Ovary (tissue), 3 donors: ENCODE measurements around the gene TCIRG1.

Experiments used
- EP300 ChIP-seq: sonication (generic); formaldehyde crosslinking; IDR thresholded peaks from one replicate; pipeline ENCODE4 v1.6.1; 2017; ENCODE audit warnings: antibody characterized with exemption
- POLR2A ChIP-seq: fragments of 450-650 bp; IDR thresholded peaks from one replicate; pipeline ENCODE4 v1.6.1; 2017; ENCODE audit warnings: antibody characterized with exemption, mild to moderate bottlenecking, moderate library complexity
- TF ChIP-seq, protein P1 (sequence below), 3 donors: fragments of 450-650 bp in 2 of 3; fragments of 200-600 bp in 1 of 3; IDR thresholded peaks; one replicate each; pipeline versions ENCODE4 v1.5.1 to v1.8.0; 2016 to 2022; ENCODE audit warnings: antibody characterized with exemption in 3 of 3, mild to moderate bottlenecking in 1 of 3
- donor health status: DM: no; HTN: no; CAD: no.

DNA sequence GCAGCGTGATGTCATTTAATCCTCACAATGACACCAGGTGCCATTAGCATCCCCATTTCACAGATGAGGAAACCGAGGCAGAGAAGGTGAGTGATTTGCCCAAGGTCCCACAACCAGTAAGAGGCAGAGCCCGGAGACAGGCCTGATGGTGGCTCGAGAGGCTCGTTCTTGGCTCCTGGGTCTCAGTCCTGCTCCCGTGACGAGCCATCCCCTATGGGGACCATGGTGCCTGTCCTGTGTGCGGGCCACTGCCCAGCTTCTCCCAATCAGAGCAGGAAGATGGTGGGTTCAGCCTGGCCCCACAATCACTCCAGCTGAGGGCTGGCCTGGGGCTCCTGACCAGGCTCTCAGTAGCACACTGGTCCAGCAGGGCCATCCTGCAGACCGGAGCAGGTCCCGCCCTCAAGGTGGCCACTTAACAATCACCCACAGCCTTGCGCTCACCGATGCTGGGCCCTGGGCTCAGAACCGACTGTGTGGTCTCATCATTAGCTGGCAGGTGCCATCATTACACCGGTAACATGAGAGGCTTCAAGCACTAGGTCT lies 25.1 kb upstream of the TCIRG1 start:
- TF ChIP-seq EP300 (no peak), POLR2A (no peak)
- TF ChIP-seq, protein P1, sequence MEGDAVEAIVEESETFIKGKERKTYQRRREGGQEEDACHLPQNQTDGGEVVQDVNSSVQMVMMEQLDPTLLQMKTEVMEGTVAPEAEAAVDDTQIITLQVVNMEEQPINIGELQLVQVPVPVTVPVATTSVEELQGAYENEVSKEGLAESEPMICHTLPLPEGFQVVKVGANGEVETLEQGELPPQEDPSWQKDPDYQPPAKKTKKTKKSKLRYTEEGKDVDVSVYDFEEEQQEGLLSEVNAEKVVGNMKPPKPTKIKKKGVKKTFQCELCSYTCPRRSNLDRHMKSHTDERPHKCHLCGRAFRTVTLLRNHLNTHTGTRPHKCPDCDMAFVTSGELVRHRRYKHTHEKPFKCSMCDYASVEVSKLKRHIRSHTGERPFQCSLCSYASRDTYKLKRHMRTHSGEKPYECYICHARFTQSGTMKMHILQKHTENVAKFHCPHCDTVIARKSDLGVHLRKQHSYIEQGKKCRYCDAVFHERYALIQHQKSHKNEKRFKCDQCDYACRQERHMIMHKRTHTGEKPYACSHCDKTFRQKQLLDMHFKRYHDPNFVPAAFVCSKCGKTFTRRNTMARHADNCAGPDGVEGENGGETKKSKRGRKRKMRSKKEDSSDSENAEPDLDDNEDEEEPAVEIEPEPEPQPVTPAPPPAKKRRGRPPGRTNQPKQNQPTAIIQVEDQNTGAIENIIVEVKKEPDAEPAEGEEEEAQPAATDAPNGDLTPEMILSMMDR (IDR thresholded peaks at IDR 0.05), result no peak
